SK-N-SH (cell line): ENCODE measurements around the gene ACOX2. TPM values are rescaled to one million over a fixed set of nuclear protein-coding genes. Genes with fewer than 3 reads are reported as not detected.

ENCODE experiments used
- CTCF ChIA-PET: fragments of 300-600, 350-600 bp; formaldehyde crosslinking; extraction: SDS; loops from one replicate; lab custom pipeline; 2021; lab: Yijun Ruan, JAX
- POLR2A ChIA-PET: fragments of 350-600 bp; sonication (Branson Sonifier 250); formaldehyde crosslinking; extraction: SDS; loops from one replicate; lab custom pipeline; 2020; ENCODE audit warnings: antibody characterized with exemption, inconsistent platforms; lab: Yijun Ruan, JAX
- DNase-seq: peaks from one replicate; pipeline ENCODE4 v3.0.0; 2012
- H2AFZ ChIP-seq: fragments of 200-600 bp; sonication (generic); 2 replicates; pipeline ENCODE4 v1.8.1; 2016; ENCODE audit warnings: antibody characterized with exemption, mild to moderate bottlenecking, low read depth
- H3F3A ChIP-seq: fragments of 200-600 bp; sonication (generic); replicated peaks from 2 replicates; pipeline ENCODE3; 2016; ENCODE audit warnings: antibody characterized with exemption, mild to moderate bottlenecking; ENCODE audit not compliant: insufficient read depth
- H3K27ac ChIP-seq, 2 experiments: fragments of 200-500 bp in 1 of 2; fragments of 200-600 bp in 1 of 2; sonication (Bioruptor generic) in 1 of 2; sonication (generic), shearing (Covaris generic) in 1 of 2; 2 replicates each; pipeline versions ENCODE4 v1.5.1 to v1.6.1; 2014 to 2016; ENCODE audit warnings: low read depth in 2 of 2, inconsistent platforms in 1 of 2, low read length in 1 of 2, mild to moderate bottlenecking in 1 of 2, mixed read lengths in 1 of 2
- H3K27me3 ChIP-seq: fragments of 200-600 bp; sonication (generic), shearing (Covaris generic); 2 replicates; pipeline ENCODE4 v1.6.1; 2016; ENCODE audit warnings: mixed run types; ENCODE audit not compliant: insufficient read depth
- H3K36me3 ChIP-seq, 2 experiments: fragments of 200-500 bp in 1 of 2; fragments of 200-600 bp in 1 of 2; sonication (Bioruptor generic) in 1 of 2; sonication (generic) in 1 of 2; replicated peaks in 1 of 2; 2 replicates each; pipeline versions ENCODE3 to v1.5.1; 2014 to 2016; ENCODE audit warnings: low read length in 1 of 2, mild to moderate bottlenecking in 1 of 2; ENCODE audit not compliant: insufficient read depth in 2 of 2, control insufficient read depth in 1 of 2
- H3K4me1 ChIP-seq, 2 experiments: fragments of 200-500 bp in 1 of 2; fragments of 200-600 bp in 1 of 2; sonication (Bioruptor generic) in 1 of 2; sonication (generic), shearing (Covaris generic) in 1 of 2; 2 replicates each; pipeline versions ENCODE4 v1.5.1 to v1.6.1; 2014 to 2016; ENCODE audit warnings: low read depth in 1 of 2, low read length in 1 of 2, mixed run types in 1 of 2; ENCODE audit not compliant: insufficient read depth in 2 of 2, control insufficient read depth in 1 of 2
- H3K4me2 ChIP-seq: fragments of 200-600 bp; sonication (generic), shearing (Covaris generic); 2 replicates; pipeline ENCODE4 v1.6.1; 2017; ENCODE audit warnings: mixed run types
- H3K4me3 ChIP-seq, 2 experiments: fragments of 200-500 bp in 1 of 2; fragments of 200-600 bp in 1 of 2; sonication (Bioruptor generic) in 1 of 2; sonication (generic), shearing (Covaris generic) in 1 of 2; 2 replicates each; pipeline versions ENCODE4 v1.5.1 to v1.8.1; 2014 to 2016; ENCODE audit warnings: low read depth in 2 of 2, inconsistent platforms in 1 of 2, low read length in 1 of 2, mild to moderate bottlenecking in 1 of 2, mixed read lengths in 1 of 2, moderate library complexity in 1 of 2
- H3K79me2 ChIP-seq: fragments of 200-600 bp; sonication (generic); 2 replicates; pipeline ENCODE4 v1.8.1; 2017; ENCODE audit warnings: mild to moderate bottlenecking; ENCODE audit not compliant: insufficient read depth
- H3K9ac ChIP-seq: fragments of 200-600 bp; sonication (generic); 2 replicates; pipeline ENCODE4 v1.6.1; 2017; ENCODE audit warnings: mixed run types
- H3K9me2 ChIP-seq: fragments of 200-600 bp; sonication (generic); 2 replicates; pipeline ENCODE4 v1.6.1; 2017; ENCODE audit warnings: mixed run types
- H3K9me3 ChIP-seq: fragments of 200-600 bp; sonication (generic); 2 replicates; pipeline ENCODE4 v1.6.1; 2017; ENCODE audit warnings: mixed run types, mild to moderate bottlenecking, moderate library complexity
- H4K20me1 ChIP-seq: fragments of 200-600 bp; sonication (generic); 2 replicates; pipeline ENCODE4 v1.6.1; 2017; ENCODE audit warnings: mild to moderate bottlenecking, mixed run types; ENCODE audit not compliant: insufficient read depth
- CHD2 ChIP-seq: fragments of 150-350 bp; IDR thresholded peaks from 2 replicates; pipeline ENCODE4 v1.6.1; 2018; ENCODE audit warnings: low read length; ENCODE audit not compliant: partially characterized antibody
- ELF1 ChIP-seq: IDR thresholded peaks from 2 replicates; pipeline ENCODE4 v1.4.0; 2012
- EZH2phosphoT487 ChIP-seq: fragments of 200-600 bp; sonication (generic); IDR thresholded peaks from 2 replicates; pipeline ENCODE4 v1.6.1; 2017; ENCODE audit warnings: low read depth, mixed run types, mild to moderate bottlenecking, antibody characterized with exemption, moderate library complexity, borderline replicate concordance
- FOXJ3 ChIP-seq: sonication (generic); formaldehyde crosslinking; IDR thresholded peaks from 2 replicates; pipeline ENCODE4 v1.5.1; 2020; ENCODE audit warnings: mild to moderate bottlenecking, missing genetic modification reagents
- FOXM1 ChIP-seq: IDR thresholded peaks from 2 replicates; pipeline ENCODE4 v1.4.0; 2012; ENCODE audit warnings: low read depth, mild to moderate bottlenecking
- GATA2 ChIP-seq: sonication (generic); formaldehyde crosslinking; IDR thresholded peaks from 2 replicates; pipeline ENCODE4 v1.5.0; 2020; ENCODE audit warnings: mild to moderate bottlenecking, missing genetic modification reagents
- JUND ChIP-seq: IDR thresholded peaks from 2 replicates; pipeline ENCODE4 v1.4.0; 2012
- NFIC ChIP-seq: IDR thresholded peaks from 2 replicates; pipeline ENCODE4 v1.4.0; 2012; ENCODE audit warnings: borderline replicate concordance
- PBX3 ChIP-seq: IDR thresholded peaks from 2 replicates; pipeline ENCODE4; 2012
- POLR2AphosphoS5 ChIP-seq: IDR thresholded peaks from 2 replicates; pipeline ENCODE4 v1.6.1; 2012; ENCODE audit warnings: low read depth, low read length
- RFX5 ChIP-seq: IDR thresholded peaks from 2 replicates; pipeline ENCODE4 v1.6.1; 2012; ENCODE audit warnings: mild to moderate bottlenecking, improper control_type of control experiment, low read length
- SIN3A ChIP-seq: IDR thresholded peaks from 2 replicates; pipeline ENCODE4 v1.6.1; 2012; ENCODE audit warnings: low read depth, mild to moderate bottlenecking, low read length, moderate library complexity, borderline replicate concordance
- TEAD4 ChIP-seq: IDR thresholded peaks from 2 replicates; pipeline ENCODE4 v1.4.0; 2012; ENCODE audit warnings: mild to moderate bottlenecking, borderline replicate concordance; ENCODE audit not compliant: insufficient read depth
- USF1 ChIP-seq: IDR thresholded peaks from 2 replicates; pipeline ENCODE4 v1.4.0; 2012; ENCODE audit warnings: low read depth, borderline replicate concordance
- ZBTB33 ChIP-seq: IDR thresholded peaks from 2 replicates; pipeline ENCODE4 v1.4.0; 2012; ENCODE audit warnings: low read depth, borderline replicate concordance
- WGBS: methylation state at CpG from one replicate; pipeline ENCODE4 v1.1.6; 2017; ENCODE audit warnings: low lambda C conversion rate; 5-methylcytosine and 5-hydroxymethylcytosine counted together
- polyA plus RNA-seq, 3 experiments: library from polyadenylated mRNA; depleted of rRNA; stranded (reverse); fragments of >200 nt; gene quantifications; 2 replicates each; pipeline ENCODE4 v1.2.3, GENCODE V29; 2012

The ACOX2 gene
- polyA plus RNA-seq, 1 of the 3 experiments (the other 2 are of a cell fraction): 9.0 TPM

- Histone ChIP-seq H3K79me2 (no peaks in the 10 kb centered on the region), H3F3A (no peaks in the 10 kb centered on the region), H3K9me2 (no peaks in the 10 kb centered on the region), H3K9ac (no peak overlapping the region), H3K4me3 (no peak overlapping the region), H3K4me2 (no peak overlapping the region), H3K9me3 (no peaks in the 10 kb centered on the region), H3K36me3 (no peaks in the 10 kb centered on the region), H2AFZ (no peak overlapping the region), H3K4me1 (peaks cover 0 to 8% of the 10 kb centered on the region in 2 experiments; a peak in 2 of 4 replicates), H3K27me3 (no peaks in the 10 kb centered on the region), H4K20me1 (no peaks in the 10 kb centered on the region), H3K27ac (no peak overlapping the region)
- 77% methylated on average over 10 of the region's 10 CpGs for WGBS
- ChIA-PET CTCF (interaction anchor here (1.1 to 1.6 kb wide), 5 partner anchors 9 to 58 kb away, joined by 3 to 5 read pairs (median 4); no protein-coding TSS in a partner anchor), POLR2A (no interaction called here)
- TF ChIP-seq ELF1 (no peak), SIN3A (no peak), FOXJ3 (CRISPR knock-in tag) (no peak), PBX3 (no peak), CHD2 (no peak), POLR2AphosphoS5 (no peak), NFIC (no peak), GATA2 (CRISPR knock-in tag) (no peak), USF1 (no peak), JUND (no peak), RFX5 (no peak), TEAD4 (no peak), ZBTB33 (no peak), EZH2phosphoT487 (no peak), FOXM1 (no peak)
- no peak for DNase-seq
These were observed 14.9 kb downstream of the ACOX2 start for GRCh38 chr3:58521917-58522631.
